GM23338 (cell line): ENCODE measurements around the gene UGT1A1. TPM values are rescaled to one million over a fixed set of nuclear protein-coding genes. Genes with fewer than 3 reads are reported as not detected.

Experiments used
- ATAC-seq: fragments of 200-7000 bp; cut with Tn5 transposase; 3 replicates; pipeline ENCODE4 v1.9.1; 2020
- DNase-seq: peaks from one replicate; pipeline ENCODE4 v3.0.0-alpha.2; 2015; ENCODE audit warnings: low spot score
- H2AFZ ChIP-seq: fragments of 200-600 bp; sonication (generic); 2 replicates; pipeline ENCODE4 v1.8.0; 2016; ENCODE audit warnings: antibody characterized with exemption, mild to moderate bottlenecking, moderate library complexity
- H3F3A ChIP-seq: fragments of 200-600 bp; sonication (generic); replicated peaks from 2 replicates; pipeline ENCODE4 v1.8.0; 2017; ENCODE audit warnings: antibody characterized with exemption, mixed run types, low read depth
- H3K27ac ChIP-seq: fragments of 200-600 bp; sonication (generic); 2 replicates; pipeline ENCODE4 v1.6.1; 2016; ENCODE audit warnings: low read depth
- H3K27me3 ChIP-seq: fragments of 200-600 bp; sonication (generic); 2 replicates; pipeline ENCODE4 v1.8.0; 2016; ENCODE audit warnings: mild to moderate bottlenecking, mixed run types, moderate library complexity; ENCODE audit not compliant: insufficient read depth
- H3K36me3 ChIP-seq: fragments of 200-600 bp; sonication (generic); 2 replicates; pipeline ENCODE4 v1.8.0; 2016; ENCODE audit warnings: mild to moderate bottlenecking; ENCODE audit not compliant: insufficient read depth
- H3K4me1 ChIP-seq: fragments of 200-600 bp; sonication (generic); 2 replicates; pipeline ENCODE4 v1.8.0; 2016; ENCODE audit warnings: mild to moderate bottlenecking, moderate library complexity; ENCODE audit not compliant: insufficient read depth
- H3K4me2 ChIP-seq: fragments of 200-600 bp; sonication (generic); 2 replicates; pipeline ENCODE4 v1.7.1; 2017; ENCODE audit warnings: mixed run types
- H3K4me3 ChIP-seq: fragments of 200-600 bp; sonication (generic); 2 replicates; pipeline ENCODE4 v1.6.1; 2016; ENCODE audit warnings: mixed run types
- H3K79me2 ChIP-seq: fragments of 200-600 bp; sonication (generic); replicated peaks from 2 replicates; pipeline ENCODE4 v1.8.0; 2017; ENCODE audit warnings: mild to moderate bottlenecking; ENCODE audit not compliant: insufficient read depth
- H3K9me2 ChIP-seq: fragments of 200-600 bp; sonication (generic); 2 replicates; pipeline ENCODE4 v1.8.0; 2017; ENCODE audit not compliant: insufficient read depth
- H4K20me1 ChIP-seq: fragments of 200-600 bp; sonication (generic); replicated peaks from 2 replicates; pipeline ENCODE4 v1.8.0; 2017; ENCODE audit warnings: mild to moderate bottlenecking; ENCODE audit not compliant: insufficient read depth
- H3K27ac Mint-ChIP-seq: 2 replicates; pipeline ENCODE4 v1.8.0; 2020; ENCODE audit warnings: inconsistent platforms, mild to moderate bottlenecking, moderate library complexity, mixed read lengths
- H3K27me3 Mint-ChIP-seq: 3 replicates; pipeline ENCODE4 v1.8.0; 2022; ENCODE audit warnings: low read depth, mild to moderate bottlenecking, moderate library complexity, mixed read lengths, inconsistent platforms; ENCODE audit not compliant: insufficient read depth, poor library complexity
- H3K36me3 Mint-ChIP-seq: 3 replicates; pipeline ENCODE4 v1.8.0; 2021; ENCODE audit warnings: low read depth, mild to moderate bottlenecking, inconsistent platforms, moderate library complexity, mixed read lengths
- H3K4me1 Mint-ChIP-seq: 3 replicates; pipeline ENCODE4 v1.8.0; 2020; ENCODE audit warnings: mild to moderate bottlenecking, inconsistent platforms, mixed read lengths
- H3K4me3 Mint-ChIP-seq: 3 replicates; pipeline ENCODE4 v1.8.0; 2021; ENCODE audit warnings: moderate library complexity, mild to moderate bottlenecking, inconsistent platforms, mixed read lengths
- H3K9me3 Mint-ChIP-seq: 3 replicates; pipeline ENCODE4 v1.8.0; 2020; ENCODE audit warnings: moderate library complexity, mild to moderate bottlenecking, inconsistent platforms, mixed read lengths
- CREB1 ChIP-seq: fragments of 250-450 bp; sonication (Bioruptor Pico); IDR thresholded peaks from 2 replicates; pipeline ENCODE4 v1.5.0; 2020; ENCODE audit warnings: low read depth, mild to moderate bottlenecking, moderate library complexity
- CTCF ChIP-seq, 2 experiments: fragments of 200-600 bp in 1 of 2; sonication (generic) in 1 of 2; conservative IDR thresholded peaks; 2 replicates each; pipeline versions ENCODE4 v1.5.1 to v1.6.1; 2016 to 2017; ENCODE audit warnings: antibody characterized with exemption in 2 of 2, low read depth in 2 of 2, mild to moderate bottlenecking in 2 of 2, moderate library complexity in 1 of 2
- EZH2 ChIP-seq: fragments of 200-600 bp; sonication (generic); IDR thresholded peaks from one replicate; pipeline ENCODE4 v1.8.0; 2017; ENCODE audit warnings: antibody characterized with exemption, mild to moderate bottlenecking, low read depth; ENCODE audit not compliant: unreplicated experiment
- EZH2phosphoT487 ChIP-seq: fragments of 200-600 bp; sonication (generic); IDR thresholded peaks from one replicate; pipeline ENCODE4 v1.8.1; 2018; ENCODE audit warnings: antibody characterized with exemption; ENCODE audit not compliant: unreplicated experiment
- JUNB ChIP-seq: IDR thresholded peaks from one replicate; pipeline ENCODE4 v1.6.1; 2016; ENCODE audit warnings: antibody characterized with exemption; ENCODE audit not compliant: unreplicated experiment
- NANOG ChIP-seq: IDR thresholded peaks from 2 replicates; pipeline ENCODE4 v1.6.1; 2016; ENCODE audit warnings: antibody characterized with exemption, borderline replicate concordance
- POLR2AphosphoS5 ChIP-seq: IDR thresholded peaks from 2 replicates; pipeline ENCODE4 v1.6.1; 2016; ENCODE audit warnings: antibody characterized with exemption, low read depth
- REST ChIP-seq: IDR thresholded peaks from one replicate; pipeline ENCODE4 v1.6.1; 2018; ENCODE audit warnings: antibody characterized with exemption; ENCODE audit not compliant: unreplicated experiment
- STAT1 ChIP-seq: IDR thresholded peaks from one replicate; pipeline ENCODE4 v1.6.1; 2016; ENCODE audit warnings: antibody characterized with exemption; ENCODE audit not compliant: unreplicated experiment
- ZNF114 ChIP-seq: fragments of 250-450 bp; sonication (Bioruptor Pico); IDR thresholded peaks from 2 replicates; pipeline ENCODE4 v1.5.0; 2020; ENCODE audit warnings: mild to moderate bottlenecking, moderate library complexity
- ZNF331 ChIP-seq: fragments of 250-450 bp; sonication (Bioruptor Pico); IDR thresholded peaks from 2 replicates; pipeline ENCODE4 v1.5.0; 2020; ENCODE audit warnings: low read depth, mild to moderate bottlenecking, moderate library complexity
- polyA plus RNA-seq: library from polyadenylated mRNA; unstranded; fragments of >200 nt; fragmentation: Nextera tagmentation; extraction: Ambion mirVana; gene quantifications from 2 replicates; pipeline ENCODE4 v1.2.1, GENCODE V29; 2016
- total RNA-seq: library from RNA; depleted of rRNA; stranded (reverse); fragments of >200 nt; shearing (Covaris generic); gene quantifications from 2 replicates; pipeline ENCODE4 v1.2.3, GENCODE V29; 2014
- TF ChIP-seq, protein P1 (sequence below): IDR thresholded peaks from 2 replicates; pipeline ENCODE4 v1.6.1; 2016; ENCODE audit warnings: antibody characterized with exemption

UGT1A1 gene
- total and polyA plus RNA-seq, 2 experiments from 2014 or later = not detected

- TF ChIP-seq REST (no peak), EZH2 (no peak), JUNB (no peak), EZH2phosphoT487 (no peak), ZNF331 (CRISPR knock-in tag) (no peak), POLR2AphosphoS5 (no peak), CTCF (conservative IDR thresholded peaks at IDR 0.05; ENCODE audit: low read depth in 2 of 2) (no peak)
- TF ChIP-seq, protein P1, sequence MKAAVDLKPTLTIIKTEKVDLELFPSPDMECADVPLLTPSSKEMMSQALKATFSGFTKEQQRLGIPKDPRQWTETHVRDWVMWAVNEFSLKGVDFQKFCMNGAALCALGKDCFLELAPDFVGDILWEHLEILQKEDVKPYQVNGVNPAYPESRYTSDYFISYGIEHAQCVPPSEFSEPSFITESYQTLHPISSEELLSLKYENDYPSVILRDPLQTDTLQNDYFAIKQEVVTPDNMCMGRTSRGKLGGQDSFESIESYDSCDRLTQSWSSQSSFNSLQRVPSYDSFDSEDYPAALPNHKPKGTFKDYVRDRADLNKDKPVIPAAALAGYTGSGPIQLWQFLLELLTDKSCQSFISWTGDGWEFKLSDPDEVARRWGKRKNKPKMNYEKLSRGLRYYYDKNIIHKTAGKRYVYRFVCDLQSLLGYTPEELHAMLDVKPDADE = no peak
Observed at GRCh38 chr2:233799716-233800115, 39.6 kb downstream of the UGT1A1 start (continued).

GRCh38 chr2:233800208-233800607 lies 40.1 kb downstream of the UGT1A1 start:
- H4K20me1 ChIP-seq = no peaks in the 10 kb centered on the region
- no peak for DNase-seq
- no peaks in the 10 kb centered on the region for H3F3A ChIP-seq
- no peak for ATAC-seq
- H3K4me3 ChIP-seq = no peak overlapping the region
- H3K79me2 ChIP-seq = no peaks in the 10 kb centered on the region
- H3K36me3 ChIP-seq = no peaks in the 10 kb centered on the region
- Mint-ChIP-seq H3K4me3 (no peak overlapping the region), H3K9me3 (peaks cover 19% of the 10 kb centered on the region), H3K36me3 (no peaks in the 10 kb centered on the region; the same call in 2 of the 3 replicates), H3K27me3 (peaks cover 3% of the 10 kb centered on the region), H3K27ac (no peak overlapping the region), H3K4me1 (no peaks in the 10 kb centered on the region)
- H2AFZ ChIP-seq = no peak overlapping the region
- no peak overlapping the region for H3K4me2 ChIP-seq
- no peaks in the 10 kb centered on the region for H3K4me1 ChIP-seq
- no peak overlapping the region for H3K27ac ChIP-seq
- no peaks in the 10 kb centered on the region for H3K9me2 ChIP-seq
- H3K27me3 ChIP-seq = no peaks in the 10 kb centered on the region
- TF ChIP-seq CTCF (conservative IDR thresholded peaks at IDR 0.05; ENCODE audit: low read depth in 2 of 2) (no peak), EZH2 (no peak), STAT1 (no peak), JUNB (no peak), ZNF114 (CRISPR knock-in tag) (no peak), CREB1 (CRISPR knock-in tag) (no peak), NANOG (no peak), REST (no peak), ZNF331 (CRISPR knock-in tag) (no peak), POLR2AphosphoS5 (no peak), EZH2phosphoT487 (no peak)
- TF ChIP-seq, protein P1 = no peak
